Right lobe of liver (tissue), 4 donors: ENCODE data around the gene CRISPLD2.

Source experiments
- POLR2A ChIP-seq: fragments of 450-650 bp; IDR thresholded peaks from one replicate; pipeline ENCODE4 v1.6.1; 2017; ENCODE audit warnings: antibody characterized with exemption, mild to moderate bottlenecking
- TF ChIP-seq, protein P1 (sequence below), 4 donors: fragments of 200-600 bp in 3 of 4; fragments of 450-650 bp in 1 of 4; IDR thresholded peaks; one replicate each; pipeline versions ENCODE4 v1.5.1 to v1.8.0; 2016 to 2022; ENCODE audit warnings: antibody characterized with exemption in 4 of 4, mild to moderate bottlenecking in 2 of 4
- donor health status: DM: no; HTN: no; CAD: no.
- donor health status: DM: no; HTN: no; CAD: no.
- donor health status: DM: no; HTN: yes; CAD: no.

DNA sequence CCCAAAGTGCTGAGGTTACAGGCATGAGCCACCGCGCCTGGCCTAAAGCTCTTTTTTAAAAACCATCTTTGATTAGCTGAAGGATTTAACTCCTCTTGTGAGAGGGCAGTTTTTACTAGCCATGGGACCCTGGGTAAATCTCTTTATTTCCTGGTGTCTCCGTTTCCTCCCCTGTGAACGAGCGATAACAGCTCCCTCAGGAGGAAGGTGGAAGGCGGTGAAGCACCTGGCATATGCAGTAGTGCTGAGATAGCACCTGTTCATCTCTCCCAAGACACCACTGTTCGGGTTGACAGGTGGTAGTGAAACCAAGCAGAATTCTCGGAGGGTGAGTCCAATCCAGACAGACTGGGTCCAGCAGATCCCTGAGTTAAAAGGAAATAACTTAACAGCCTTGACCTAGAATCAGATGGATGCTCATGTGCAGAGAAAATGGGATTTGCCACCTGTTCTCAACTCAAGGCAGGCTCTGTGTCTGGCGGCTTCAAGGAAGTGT lies 86.2 kb downstream of the CRISPLD2 start:
- TF ChIP-seq POLR2A, result no peak
- TF ChIP-seq, protein P1, sequence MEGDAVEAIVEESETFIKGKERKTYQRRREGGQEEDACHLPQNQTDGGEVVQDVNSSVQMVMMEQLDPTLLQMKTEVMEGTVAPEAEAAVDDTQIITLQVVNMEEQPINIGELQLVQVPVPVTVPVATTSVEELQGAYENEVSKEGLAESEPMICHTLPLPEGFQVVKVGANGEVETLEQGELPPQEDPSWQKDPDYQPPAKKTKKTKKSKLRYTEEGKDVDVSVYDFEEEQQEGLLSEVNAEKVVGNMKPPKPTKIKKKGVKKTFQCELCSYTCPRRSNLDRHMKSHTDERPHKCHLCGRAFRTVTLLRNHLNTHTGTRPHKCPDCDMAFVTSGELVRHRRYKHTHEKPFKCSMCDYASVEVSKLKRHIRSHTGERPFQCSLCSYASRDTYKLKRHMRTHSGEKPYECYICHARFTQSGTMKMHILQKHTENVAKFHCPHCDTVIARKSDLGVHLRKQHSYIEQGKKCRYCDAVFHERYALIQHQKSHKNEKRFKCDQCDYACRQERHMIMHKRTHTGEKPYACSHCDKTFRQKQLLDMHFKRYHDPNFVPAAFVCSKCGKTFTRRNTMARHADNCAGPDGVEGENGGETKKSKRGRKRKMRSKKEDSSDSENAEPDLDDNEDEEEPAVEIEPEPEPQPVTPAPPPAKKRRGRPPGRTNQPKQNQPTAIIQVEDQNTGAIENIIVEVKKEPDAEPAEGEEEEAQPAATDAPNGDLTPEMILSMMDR (IDR thresholded peaks at IDR 0.05), result no peak
